ENCODE results near the gene STK35. TPM values are rescaled to one million over a fixed set of nuclear protein-coding genes. Genes with fewer than 3 reads are reported as not detected.

Gene STK35
- total and polyA plus RNA-seq, 2 of the 8 experiments (the other 6 are each of a cell fraction or from before 2014, with no cell fraction given), result 24.9 to 45.0 TPM

- Histone ChIP-seq H4K5ac (ENCODE audit: insufficient read length, low read depth, low read length) (no peak overlapping the region), H3K23me2 (ENCODE audit: low read depth, low read length) (no peaks in the 10 kb centered on the region), H3K27ac (ENCODE audit: low read depth, low read length) (no peak overlapping the region), H3K14ac (ENCODE audit: insufficient read length) (no peak overlapping the region), H2BK5ac (ENCODE audit: low read depth, low read length) (no peak overlapping the region), H3K56ac (replicated peaks; ENCODE audit: insufficient read length, low read depth, low read length) (no peak overlapping the region), H2AFZ (ENCODE audit: low read length) (no peak overlapping the region), H2BK15ac (ENCODE audit: low read length) (no peak overlapping the region), H3K79me2 (ENCODE audit: control insufficient read depth in 1 of 2, insufficient read depth in 2 of 2, low read length in 2 of 2) (no peaks in the 10 kb centered on the region), H2BK120ac (replicated peaks; ENCODE audit: low read depth, low read length) (no peak overlapping the region), H3K9me3 (ENCODE audit: insufficient read depth in 2 of 2, low read depth in 1 of 2, low read length in 1 of 2) (peaks cover 3 to 4% of the 10 kb centered on the region in 2 experiments; a peak in 2 of 4 replicates), H3K27me3 (replicated peaks in 1 of 4; ENCODE audit: control insufficient read depth in 3 of 4, extremely low read depth in 1 of 4, insufficient read depth in 3 of 4, low read length in 3 of 4) (no peaks in the 10 kb centered on the region), H3K9ac (replicated peaks in 1 of 4; ENCODE audit: extremely low read depth in 1 of 4, low read depth in 3 of 4, low read length in 3 of 4) (no peak overlapping the region), H2AK5ac (ENCODE audit: low read depth, low read length) (no peak overlapping the region), H3K36me3 (ENCODE audit: control insufficient read depth in 2 of 4, insufficient read depth in 4 of 4, low read length in 3 of 4) (no peaks in the 10 kb centered on the region), H3K18ac (ENCODE audit: extremely low read depth, low read length) (no peak overlapping the region), H3K4ac (replicated peaks; ENCODE audit: insufficient read length, low read depth, low read length) (no peak overlapping the region), H3K4me3 (ENCODE audit: extremely low read depth in 1 of 4, insufficient read depth in 2 of 4, low read depth in 3 of 4, low read length in 4 of 4) (no peak overlapping the region), H3K23ac (ENCODE audit: insufficient read length) (no peak overlapping the region), H2BK12ac (ENCODE audit: low read depth, low read length) (no peak overlapping the region), H4K91ac (replicated peaks; ENCODE audit: insufficient read length, low read length) (no peak overlapping the region), H4K8ac (ENCODE audit: extremely low read depth, insufficient read depth, low read length) (no peak overlapping the region), H3K79me1 (ENCODE audit: low read depth, low read length) (no peaks in the 10 kb centered on the region), H3K4me1 (replicated peaks in 1 of 4; ENCODE audit: control insufficient read depth in 3 of 4, insufficient read depth in 4 of 4, low read length in 3 of 4) (no peaks in the 10 kb centered on the region; a peak in 1 of 7 replicates), H4K20me1 (replicated peaks in 1 of 2; ENCODE audit: control insufficient read depth in 1 of 2, insufficient read depth in 2 of 2, low read length in 2 of 2) (no peaks in the 10 kb centered on the region), H3K4me2 (ENCODE audit: insufficient read depth in 1 of 2, low read depth in 2 of 2, low read length in 2 of 2) (no peak overlapping the region), H2BK20ac (ENCODE audit: low read length) (no peak overlapping the region)
- ChIA-PET CTCF (ENCODE audit: partially characterized antibody) (interaction anchor here (0.9 to 2.7 kb wide), 4 partner anchors 29 to 122 kb away, joined by 3 to 12 read pairs (median 4); no protein-coding TSS in a partner anchor), POLR2A (ENCODE audit: partially characterized antibody) (no interaction called here)
- DNase-seq (ENCODE audit: low read depth in 1 of 2, low spot score in 2 of 2) (no peak), FAIRE-seq (no peak)
- WGBS, 2 experiments (ENCODE audit: extremely low coverage in 1 of 2, insufficient coverage in 1 of 2, insufficient read length in 1 of 2, insufficient replicate concordance in 2 of 2, low coverage in 1 of 2, low lambda C conversion rate in 2 of 2, missing lambda C conversion rate in 1 of 2), result 57% methylated on average over 1 of the region's 1 CpG; no CpG with 5 or more reads in 1 of the 2 experiments
- TF ChIP-seq SIX5 (IDR thresholded peaks at IDR 0.05; ENCODE audit: low read depth, low read length), result no peak
- TF ChIP-seq POLR2A (IDR thresholded peaks at IDR 0.05; ENCODE audit: control extremely low read depth in 1 of 2, low read depth in 2 of 2, low read length in 2 of 2), result no peak
- no peak for TF ChIP-seq KDM1A (IDR thresholded peaks at IDR 0.05; ENCODE audit: borderline replicate concordance, low read length)
- no peak for TF ChIP-seq RBBP5 (IDR thresholded peaks at IDR 0.05; ENCODE audit: borderline replicate concordance, low read depth, low read length)
- no peak for TF ChIP-seq BCL11A (IDR thresholded peaks at IDR 0.05; ENCODE audit: low read depth in 2 of 2, low read length in 2 of 2)
- TF ChIP-seq CREB1 (IDR thresholded peaks at IDR 0.05), result no peak
- TF ChIP-seq RAD21 (IDR thresholded peaks at IDR 0.05 in 1 of 2, conservative IDR thresholded peaks at IDR 0.05 in 1 of 2; ENCODE audit: low read depth in 2 of 2, low read length in 2 of 2), result no peak
- TF ChIP-seq RNF2 (IDR thresholded peaks at IDR 0.05; ENCODE audit: borderline replicate concordance, low read depth, low read length, missing control alignments, poor library complexity, severe bottlenecking), result no peak
- TF ChIP-seq, protein P1, sequence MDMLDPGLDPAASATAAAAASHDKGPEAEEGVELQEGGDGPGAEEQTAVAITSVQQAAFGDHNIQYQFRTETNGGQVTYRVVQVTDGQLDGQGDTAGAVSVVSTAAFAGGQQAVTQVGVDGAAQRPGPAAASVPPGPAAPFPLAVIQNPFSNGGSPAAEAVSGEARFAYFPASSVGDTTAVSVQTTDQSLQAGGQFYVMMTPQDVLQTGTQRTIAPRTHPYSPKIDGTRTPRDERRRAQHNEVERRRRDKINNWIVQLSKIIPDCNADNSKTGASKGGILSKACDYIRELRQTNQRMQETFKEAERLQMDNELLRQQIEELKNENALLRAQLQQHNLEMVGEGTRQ (IDR thresholded peaks at IDR 0.05; ENCODE audit: low read length), result no peak
- TF ChIP-seq CTBP2 (IDR thresholded peaks at IDR 0.05; ENCODE audit: borderline replicate concordance, insufficient read depth, insufficient read length, low read length), result no peak
- TF ChIP-seq RXRA (IDR thresholded peaks at IDR 0.05; ENCODE audit: insufficient read depth, low read depth, low read length), result no peak
- TF ChIP-seq MAFK (IDR thresholded peaks at IDR 0.05; ENCODE audit: low read depth, low read length), result no peak
Measured at GRCh38 chr20:2052741-2053140, 48.9 kb upstream of the STK35 start.
